NCI-H446 (cell line): Measurements from ENCODE around the gene EEF1B2.
A peak's percentile ranks its signal among the peaks of the same experiment; 100 is the strongest.
"Not testable (repeated sequence)": the region's sequence is repeated elsewhere in the genome, so short reads cannot be mapped to it uniquely, and the experiment has no call there.

Source experiments
- DNase-seq, 2 experiments: peaks; one replicate each; lab custom pipeline; 2025; lab: John Stamatoyannopoulos, UW

The EEF1B2 gene

DNA sequence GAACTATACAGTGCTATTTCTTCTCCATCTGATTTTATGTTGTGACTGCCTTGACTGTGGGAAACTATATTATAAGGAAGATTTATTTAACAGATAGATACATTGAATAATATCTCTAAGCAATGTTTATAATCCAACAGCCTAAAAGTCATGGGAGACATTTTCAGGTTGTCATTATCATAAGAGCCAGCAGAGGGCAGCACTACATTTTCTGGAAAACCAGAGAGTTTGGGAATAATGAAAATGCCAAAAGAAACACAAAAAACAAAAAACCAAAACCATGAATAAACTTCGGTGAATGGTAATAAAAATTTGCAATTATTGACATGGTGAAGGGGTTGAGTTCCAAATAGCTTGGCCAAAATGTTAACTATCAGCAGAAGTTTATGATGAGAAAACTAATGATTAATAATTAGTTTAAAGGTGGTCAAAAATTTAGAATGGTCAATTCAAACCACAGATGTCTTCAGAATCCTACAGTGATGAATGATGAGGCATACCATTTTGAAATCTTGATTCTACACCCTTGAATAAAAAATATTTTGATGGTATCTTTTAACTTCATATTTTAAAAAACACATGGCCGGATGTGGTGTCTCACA lies 4.7 kb downstream of the EEF1B2 start:
- peak; percentile 25 to 50 for DNase-seq

DNA sequence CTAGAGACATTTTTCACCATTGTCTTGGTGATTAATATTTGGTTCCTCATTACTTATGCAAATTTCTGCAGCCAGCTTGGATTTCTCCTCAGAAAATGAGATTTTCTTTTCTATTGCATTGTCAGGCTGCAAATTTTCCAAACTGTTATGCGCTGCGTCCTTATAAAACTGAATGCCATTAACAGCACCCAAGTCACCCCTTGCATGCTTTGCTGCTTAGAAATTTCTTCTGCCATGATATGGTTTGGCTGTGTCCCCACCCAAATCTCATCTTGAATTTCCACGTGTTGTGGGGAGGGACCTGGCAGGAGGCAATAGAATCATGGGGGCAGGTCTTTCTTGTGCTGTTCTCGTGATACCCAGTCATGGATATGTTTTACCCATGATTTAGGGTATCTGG lies 8.5 kb downstream of the EEF1B2 start:
- not testable (repeated sequence) for DNase-seq

DNA sequence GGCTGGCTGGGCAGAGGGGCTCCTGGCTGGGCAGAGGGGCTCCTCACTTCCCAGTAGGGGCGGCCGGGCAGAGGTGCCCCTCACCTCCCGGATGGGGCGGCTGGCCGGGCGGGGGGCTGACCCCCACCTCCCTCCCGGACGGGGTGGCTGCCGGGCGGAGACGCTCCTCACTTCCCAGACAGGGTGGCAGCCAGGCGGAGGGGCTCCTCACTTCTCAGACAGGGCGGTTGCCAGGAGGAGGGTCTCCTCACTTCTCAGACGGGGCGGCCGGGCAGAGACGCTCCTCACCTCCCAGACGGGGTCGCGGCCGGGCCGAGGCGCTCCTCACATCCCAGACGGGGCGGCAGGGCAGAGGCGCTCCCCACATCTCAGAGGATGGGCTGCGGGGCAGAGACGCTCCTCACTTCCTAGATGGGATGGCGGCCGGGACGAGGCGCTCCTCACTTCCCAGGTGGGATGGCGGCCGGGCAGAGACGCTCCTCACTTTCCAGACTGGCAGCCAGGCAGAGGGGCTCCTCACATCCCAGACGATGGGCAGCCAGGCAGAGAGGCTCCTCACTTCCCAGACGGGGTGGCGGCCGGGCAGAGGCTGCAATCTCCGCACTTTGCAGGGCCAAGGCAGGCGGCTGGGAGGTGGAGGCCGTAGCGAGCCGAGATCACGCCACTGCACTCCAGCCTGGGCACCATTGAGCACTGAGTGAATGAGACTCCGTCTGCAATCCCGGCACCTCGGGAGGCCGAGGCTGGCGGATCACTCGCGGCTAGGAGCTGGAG lies 12.1 kb downstream of the EEF1B2 start:
- DNase-seq = not testable (repeated sequence)

DNA sequence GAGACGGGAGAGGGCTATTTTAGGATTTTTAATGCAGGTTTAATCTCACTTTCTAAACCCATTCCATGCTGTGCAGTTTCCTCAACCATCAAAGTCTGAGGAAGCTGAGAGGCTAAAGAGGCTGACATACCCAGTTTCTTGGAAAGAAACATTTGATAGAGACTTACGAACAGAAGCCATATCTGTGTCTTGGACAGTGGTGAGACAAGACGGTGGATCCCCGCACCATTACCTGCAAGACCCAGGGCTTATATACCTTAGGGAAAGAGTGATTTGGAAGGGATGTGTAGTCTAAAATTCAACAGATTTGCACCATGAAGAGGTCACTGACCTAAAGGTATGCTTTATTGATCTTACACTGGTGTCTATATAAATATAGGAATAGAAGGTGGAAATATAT lies 13.5 kb downstream of the EEF1B2 start:
- DNase-seq = no peak

DNA sequence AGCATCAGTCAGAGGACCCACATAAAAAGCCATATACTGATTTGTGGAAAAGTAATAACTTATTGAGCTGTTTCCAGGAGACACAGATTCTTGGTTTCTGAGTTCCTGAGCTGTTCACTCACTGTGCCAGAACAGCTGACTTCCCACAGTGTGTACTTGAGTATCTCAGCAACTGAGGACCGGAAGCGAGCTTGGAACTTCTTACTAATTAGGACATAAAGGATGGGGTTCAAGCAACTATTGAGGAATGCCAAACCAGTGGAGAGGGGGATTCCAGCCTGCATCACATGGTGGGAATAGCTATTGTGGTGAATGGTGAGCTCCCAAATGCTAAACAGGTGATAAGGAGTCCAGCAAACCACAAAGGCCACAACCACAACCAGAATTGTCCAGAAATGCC lies 16.4 kb downstream of the EEF1B2 start:
- DNase-seq = no peak

DNA sequence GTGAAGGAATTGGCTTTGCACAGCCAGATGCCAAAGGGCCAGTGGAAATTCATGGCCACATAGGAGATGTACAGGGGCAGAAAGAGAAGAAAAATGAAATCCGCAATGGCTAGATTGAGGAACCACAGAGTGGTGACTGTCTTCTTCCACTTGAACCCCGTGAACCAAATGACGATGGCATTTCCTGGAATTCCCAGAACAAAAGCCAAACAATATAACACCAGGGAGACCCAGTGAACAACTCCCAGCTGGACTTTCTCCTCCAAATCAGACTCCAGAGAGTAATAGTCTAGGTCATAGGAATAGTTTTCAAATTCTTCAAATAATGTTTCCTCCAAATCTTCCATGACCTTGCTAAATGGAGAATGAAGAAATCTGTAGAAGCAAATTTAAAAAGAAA lies 17.2 kb downstream of the EEF1B2 start:
- no peak for DNase-seq

DNA sequence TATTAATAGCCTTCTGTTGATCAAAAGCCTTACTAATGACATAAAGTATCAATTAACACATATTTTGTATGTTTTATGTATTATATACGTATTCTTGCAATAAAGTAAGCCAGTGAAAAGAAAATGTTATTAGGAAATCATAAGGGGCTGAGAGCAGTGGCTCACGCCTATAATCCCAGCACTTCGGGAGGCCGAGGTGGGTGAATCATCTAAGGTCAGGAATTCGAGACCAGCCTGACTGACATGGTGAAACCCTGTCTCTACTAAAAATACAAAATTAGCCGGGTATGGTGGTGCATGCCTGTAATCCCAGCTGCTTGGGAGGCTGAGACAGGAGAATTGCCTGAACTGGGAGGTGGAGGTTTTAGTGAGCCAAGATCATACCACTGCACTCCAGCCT lies 21.8 kb downstream of the EEF1B2 start:
- DNase-seq = not testable (repeated sequence)

DNA sequence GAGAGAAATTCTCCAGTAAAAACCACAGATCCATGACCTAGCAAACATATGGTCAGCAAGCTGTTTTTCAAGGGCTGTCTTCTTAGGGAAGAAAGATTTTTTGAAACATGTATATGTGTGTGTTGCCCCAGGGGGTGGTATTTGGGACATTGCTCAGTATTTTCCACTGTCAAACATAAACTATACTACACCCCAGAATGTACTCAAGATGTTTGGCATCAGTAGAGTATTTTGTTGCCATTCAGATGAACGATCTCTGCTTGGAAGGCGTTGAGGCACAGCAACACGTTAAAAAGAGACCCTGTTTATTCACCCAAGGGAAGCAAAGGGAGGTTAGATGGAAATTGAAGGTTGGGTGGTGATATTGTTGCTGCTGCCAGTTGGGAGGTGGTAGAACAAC lies 30.0 kb downstream of the EEF1B2 start:
- DNase-seq = no peak

DNA sequence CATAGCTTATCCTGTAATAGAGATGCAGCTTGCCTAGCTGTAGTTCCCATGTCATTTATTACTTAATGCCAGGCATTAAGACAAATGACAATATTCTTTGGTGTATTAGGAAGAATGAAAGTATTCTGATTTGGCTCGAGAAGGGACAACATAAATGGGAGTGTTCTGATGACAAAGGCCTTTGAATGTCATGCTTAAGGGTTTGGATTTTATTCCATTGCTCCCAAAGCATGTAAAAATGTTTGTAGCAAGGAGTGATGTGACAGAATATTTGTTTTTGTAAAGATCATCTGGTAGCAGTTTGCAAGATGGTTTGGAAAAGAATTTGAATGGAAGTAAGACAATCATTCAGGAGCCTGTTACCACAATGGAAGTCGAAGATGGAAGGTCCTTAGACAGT lies 30.4 kb downstream of the EEF1B2 start:
- no peak for DNase-seq

DNA sequence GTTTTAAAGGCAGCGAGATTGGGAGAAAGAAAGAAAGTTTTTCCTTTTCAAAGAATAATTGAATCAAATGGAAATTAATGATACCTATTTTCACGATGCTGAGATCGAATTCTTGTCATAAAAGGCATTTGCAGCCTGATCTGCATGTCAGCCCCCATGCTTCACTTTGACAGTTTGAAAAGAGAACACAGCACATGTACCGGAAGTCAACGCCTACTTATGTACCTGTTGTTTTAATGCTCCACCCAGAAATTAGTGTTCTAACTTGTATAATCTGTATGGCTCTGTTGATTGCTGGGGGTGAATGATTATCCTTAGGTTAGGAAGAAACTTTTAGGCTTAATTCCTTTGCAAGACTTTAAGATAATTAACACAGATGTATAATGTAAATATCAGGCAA lies 31.0 kb downstream of the EEF1B2 start:
- no peak for DNase-seq

DNA sequence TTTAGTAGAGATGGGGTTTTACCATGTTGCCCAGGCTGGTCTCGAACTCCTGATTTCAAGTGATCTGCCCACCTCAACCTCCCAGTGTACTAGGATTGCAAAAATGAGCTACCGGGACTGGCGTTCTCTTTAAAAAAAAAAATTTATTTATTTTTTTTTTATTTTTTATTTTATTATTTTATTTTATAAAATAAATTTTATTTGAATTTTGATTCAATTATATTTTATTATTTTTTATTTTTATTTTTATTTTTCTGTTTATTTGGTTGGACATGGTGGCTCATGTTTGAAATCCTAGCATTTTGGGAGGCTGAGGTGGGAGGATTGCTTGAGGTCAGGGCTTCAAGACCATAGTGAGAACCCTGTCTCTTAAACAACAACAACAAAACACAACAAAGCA lies 32.5 kb downstream of the EEF1B2 start:
- no peak for DNase-seq

DNA sequence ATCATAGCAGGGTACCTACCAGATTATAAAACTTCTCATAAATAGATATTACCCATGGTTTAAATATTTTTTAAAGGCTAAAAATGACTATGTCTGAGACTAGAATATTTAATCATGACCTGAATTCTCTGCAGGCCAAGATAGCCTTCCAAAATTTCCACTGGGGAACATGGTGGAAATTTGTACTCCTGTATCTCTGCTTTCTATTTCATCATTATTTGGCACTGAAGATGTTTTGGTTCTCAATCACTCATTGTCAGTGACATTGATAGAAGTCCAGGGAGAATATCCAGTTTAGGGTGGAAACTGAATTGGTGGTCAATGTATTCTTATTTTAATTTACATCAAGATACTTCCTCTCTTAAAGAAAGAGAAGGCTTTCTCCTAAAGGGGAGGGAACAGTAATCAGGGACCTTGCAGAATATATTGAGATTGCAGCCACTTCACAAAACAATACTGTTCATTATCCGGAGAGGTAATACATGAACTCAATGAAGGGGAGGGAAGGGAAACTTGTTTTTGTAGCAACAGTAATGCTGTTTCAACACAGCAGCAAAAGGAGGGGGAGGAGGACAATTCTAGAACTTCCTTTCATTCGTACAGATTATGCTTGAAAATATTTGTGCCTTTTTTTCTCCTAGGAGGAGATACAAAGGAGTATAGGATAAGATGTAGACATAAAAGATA lies 34.1 kb downstream of the EEF1B2 start:
- DNase-seq = no peak

DNA sequence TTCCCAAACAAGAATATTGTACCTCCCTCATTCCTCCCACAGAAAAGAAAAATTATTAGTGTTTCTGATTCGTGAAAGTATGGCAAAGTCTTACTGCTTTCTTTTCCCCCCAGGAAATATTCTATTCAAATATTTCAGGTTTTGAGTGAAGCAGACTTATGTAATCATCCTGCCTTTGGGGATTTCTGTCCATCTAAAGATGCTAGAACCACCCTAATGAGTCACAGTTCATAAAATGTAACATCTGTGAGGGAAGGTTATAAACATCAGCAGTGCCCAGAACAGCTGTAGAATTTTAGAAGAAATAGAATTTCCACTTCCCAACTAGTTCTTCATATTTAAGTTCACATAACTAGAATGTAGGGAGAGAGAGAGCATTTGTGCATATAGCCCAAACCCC lies 39.0 kb downstream of the EEF1B2 start:
- DNase-seq = no peak

DNA sequence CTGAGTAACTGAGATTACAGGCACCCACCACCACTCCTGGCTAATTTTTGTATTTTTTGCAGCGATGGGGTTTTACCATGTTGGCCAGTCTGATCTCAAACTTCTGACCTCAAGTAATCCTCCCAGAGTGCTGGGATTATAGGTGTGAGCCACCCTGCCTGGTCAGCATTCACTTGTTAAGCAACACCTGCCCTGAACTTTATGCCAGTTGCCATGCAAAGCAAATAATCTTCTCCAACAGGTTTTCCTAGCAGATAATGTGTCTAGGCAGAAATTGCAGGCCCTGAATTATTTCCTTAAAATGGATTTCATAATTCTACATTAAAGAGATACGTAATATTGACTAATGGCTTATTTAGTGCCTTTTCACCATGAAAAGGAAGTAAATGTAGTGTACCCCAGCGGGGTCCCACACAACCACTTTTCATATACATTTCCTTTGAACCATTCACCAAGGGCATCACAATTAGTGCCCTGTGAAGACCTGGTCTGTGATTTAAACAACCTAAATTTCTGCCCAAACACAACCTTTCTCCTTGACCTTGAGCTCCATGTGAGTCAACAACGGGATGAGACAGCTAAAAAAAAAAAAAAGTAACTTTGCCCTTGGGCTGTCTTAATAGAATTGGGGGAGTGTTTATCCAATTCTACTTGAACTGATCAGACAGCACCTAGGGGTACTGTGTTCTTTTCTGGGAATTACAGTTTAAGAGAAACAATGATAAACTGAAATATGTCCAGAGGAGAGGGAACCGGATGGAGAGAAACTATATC lies 41.6 kb downstream of the EEF1B2 start:
- no peak for DNase-seq

DNA sequence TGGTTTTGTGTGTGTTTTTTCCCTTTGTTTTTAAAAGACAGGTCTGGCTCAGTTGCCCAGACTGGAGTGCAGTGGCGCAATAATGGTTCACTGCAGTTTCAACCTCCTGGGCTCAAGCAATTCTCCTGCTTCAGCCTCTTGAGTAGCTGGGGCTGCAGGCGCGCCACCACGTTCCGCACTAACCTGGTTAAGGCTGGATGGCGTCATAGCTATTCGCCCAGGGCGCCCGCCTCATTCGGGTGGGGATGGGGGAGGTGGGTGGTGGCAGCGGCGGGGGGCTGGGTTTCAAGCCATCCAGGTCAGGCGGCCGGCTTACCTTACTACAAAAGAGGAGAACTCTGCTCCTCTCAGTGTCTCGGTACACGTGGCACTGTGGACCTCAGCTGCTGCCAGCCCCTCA lies 42.8 kb downstream of the EEF1B2 start:
- no peak for DNase-seq

DNA sequence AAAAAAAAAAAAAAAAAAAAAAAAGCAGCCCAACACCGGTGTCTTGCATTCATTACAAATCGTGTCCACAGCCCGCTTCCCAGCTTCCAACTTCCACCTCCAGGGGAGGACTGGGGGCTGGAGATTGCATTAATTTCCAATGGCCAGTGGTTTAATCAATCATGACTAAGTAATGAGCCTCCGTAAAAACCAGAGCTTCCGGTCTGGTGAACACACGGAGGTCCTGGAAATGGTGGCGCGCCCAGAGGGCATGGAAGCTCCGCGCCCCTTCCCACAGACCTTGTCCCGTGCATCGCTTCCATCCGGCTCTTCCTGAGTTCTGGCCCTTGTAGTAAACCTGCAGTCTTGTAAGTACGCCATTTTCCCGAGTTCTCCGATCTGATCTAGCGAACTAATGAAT lies 43.6 kb downstream of the EEF1B2 start:
- no peak for DNase-seq

DNA sequence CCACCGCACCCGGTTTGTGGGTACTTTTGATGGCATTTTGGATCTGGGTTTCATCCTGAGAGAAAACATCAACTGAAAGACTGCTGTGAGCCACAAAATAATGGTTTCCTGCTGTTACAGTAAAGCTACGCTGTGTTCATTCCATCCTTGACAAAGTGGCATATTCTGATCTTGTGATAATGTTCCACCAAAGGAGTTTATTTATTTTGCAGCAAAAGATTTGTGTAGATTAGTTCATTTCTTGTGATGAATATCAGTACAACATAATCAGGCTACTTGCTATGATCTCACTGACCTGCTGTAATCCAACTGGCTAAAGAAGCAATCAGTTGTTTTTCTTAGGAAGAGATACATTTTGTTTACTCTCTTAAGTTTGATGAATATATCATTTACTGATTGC lies 45.0 kb downstream of the EEF1B2 start:
- DNase-seq = no peak

DNA sequence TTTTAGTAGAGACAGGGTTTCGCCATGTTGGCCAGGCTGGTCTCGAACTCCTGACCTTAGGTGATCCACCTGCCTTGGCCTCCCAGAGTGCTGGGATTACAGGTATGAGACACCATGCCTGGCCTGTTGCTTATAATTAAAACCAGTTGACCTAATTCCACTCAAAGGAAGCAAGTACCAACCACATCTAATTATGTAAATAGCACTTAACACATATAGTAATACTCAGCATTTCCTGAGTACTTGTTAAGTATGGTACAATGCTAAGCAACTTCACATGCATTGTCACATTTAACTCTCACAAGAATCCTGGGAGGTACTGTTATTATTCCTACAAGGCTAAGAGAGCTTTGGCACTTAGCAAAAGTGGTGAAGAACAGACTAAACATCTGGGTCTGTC lies 47.6 kb downstream of the EEF1B2 start:
- not testable (repeated sequence) for DNase-seq

DNA sequence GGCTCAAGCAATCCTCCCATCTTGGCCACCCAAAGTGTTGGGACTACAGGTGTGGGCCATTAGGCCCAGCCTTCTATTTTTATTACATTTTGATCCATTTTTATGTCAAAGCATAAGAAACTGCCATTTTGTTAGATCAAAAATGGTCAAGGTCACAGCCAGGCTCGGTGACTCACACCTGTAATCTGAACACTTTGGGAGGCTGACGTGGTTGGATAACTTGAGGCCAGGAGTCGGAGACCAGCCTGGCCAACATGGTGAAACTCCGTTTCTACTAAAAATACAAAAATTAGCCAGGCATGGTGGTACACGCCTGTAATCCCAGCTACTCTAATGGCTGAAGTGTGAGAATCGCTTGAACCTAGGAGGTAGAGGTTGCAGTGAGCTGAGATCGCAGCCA lies 49.2 kb downstream of the EEF1B2 start:
- no peak for DNase-seq

DNA sequence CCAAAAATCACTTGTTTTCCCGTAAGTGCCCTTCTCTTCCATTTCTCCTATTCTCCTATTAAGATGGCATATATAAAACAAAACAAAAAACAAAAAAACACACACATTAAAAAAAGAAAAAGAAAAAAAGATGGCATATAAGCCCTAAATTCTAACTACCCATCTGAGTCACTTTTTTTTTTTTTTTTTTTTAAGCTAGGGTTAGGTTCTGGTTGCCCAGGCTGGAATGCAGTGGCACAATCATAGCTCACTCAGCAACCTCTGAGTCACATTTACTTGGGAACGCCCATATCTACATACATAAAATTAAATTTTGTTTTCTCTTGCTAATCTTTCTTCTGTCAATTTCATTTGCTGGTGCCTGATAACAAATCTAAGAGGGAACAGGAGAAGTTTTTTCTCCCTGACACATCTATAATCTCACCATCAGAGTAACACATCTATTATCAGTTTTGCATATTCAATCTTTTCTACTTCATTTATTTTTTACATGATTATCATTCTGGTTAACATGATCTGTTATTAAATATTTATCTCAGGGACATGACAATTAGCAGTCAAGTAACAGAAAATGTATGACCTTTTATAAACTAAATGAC lies 52.1 kb downstream of the EEF1B2 start:
- DNase-seq = no peak
